Activated naive CD4-positive, alpha-beta T cell treated with anti-CD3 and anti-CD28 coated beads, Interleukin-2, amount 50 U/mL, for 16 hours (primary cell): ENCODE results near the gene PMEPA1.

Source experiments
- DNase-seq: peaks from one replicate; pipeline ENCODE4 v3.0.0-alpha.2; 2020

PMEPA1 gene, protein sequence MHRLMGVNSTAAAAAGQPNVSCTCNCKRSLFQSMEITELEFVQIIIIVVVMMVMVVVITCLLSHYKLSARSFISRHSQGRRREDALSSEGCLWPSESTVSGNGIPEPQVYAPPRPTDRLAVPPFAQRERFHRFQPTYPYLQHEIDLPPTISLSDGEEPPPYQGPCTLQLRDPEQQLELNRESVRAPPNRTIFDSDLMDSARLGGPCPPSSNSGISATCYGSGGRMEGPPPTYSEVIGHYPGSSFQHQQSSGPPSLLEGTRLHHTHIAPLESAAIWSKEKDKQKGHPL

DNA sequence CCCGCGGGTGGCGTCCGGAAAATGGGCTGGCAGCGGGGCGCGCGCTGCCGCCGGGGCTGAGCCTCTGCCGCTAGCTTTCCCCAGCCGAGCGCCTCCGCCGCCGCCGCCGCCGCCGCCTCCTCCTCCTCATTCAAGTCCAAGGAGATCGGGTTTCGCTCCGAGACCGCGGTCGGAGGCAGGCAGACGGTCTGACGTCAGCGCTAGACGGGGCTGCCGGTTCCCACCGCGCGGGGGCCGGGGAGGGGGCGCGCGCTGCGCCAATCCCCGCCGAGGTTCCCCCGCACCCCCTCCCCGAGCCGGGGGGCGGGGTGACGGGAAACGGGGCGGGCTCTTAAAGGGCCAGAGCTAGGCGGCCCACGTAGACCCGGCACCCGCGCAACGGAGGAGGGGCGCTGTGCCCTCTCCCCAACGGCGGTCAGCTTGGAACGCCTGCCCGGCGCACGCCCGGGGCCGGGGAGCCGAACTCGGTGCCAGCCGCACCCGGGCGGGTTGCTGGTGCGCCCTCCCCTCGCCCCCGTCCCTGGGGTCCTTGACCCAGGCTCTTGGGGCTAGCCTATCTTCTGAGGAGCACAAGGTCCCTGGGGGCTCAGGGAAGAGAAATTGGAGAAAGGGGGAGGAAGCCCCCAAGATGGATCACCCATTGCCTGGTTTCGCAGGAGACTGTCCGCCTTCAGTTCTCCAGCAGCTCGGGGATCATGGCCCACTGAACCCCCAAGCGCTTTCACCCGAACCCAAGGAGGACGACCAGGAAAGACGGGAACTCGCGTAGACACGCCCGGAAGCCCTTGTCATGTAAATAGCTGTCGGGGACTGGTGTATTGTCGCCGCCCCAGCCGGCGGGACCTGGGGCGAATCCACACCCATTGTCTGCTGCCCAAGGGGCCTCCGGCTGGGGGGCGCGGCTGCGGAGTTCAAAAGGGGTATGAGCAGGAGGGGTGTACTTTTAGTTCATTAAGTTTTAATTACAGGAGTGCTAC, at the start of gene PMEPA1:
Gene PMEPA1 (minus strand): TSS at position 193 of the 977 bp plus-strand sequence. CDS start 433 bp downstream, outside the sequence.
- DNase-seq, result peak; percentile 94

DNA sequence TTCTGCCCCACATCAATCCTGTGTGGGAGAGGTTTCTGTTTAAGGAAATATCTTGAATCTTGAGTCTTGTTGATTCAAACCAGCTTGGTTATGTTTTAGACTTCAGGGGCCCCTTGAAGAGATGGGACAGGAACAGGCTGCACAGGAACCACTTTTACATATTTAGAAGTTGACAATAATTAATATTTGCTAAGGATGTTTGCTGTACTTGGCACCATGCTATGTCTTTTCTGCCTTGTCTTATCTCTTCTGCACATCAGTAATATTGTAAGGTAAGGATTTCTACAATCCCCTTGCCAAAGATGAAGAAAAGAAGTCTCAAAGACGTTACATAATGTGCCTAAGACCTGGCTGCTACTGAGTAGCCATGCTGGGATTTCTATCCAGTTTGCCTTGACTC, 48.0 kb upstream of the PMEPA1 start:
- DNase-seq, result no peak

DNA sequence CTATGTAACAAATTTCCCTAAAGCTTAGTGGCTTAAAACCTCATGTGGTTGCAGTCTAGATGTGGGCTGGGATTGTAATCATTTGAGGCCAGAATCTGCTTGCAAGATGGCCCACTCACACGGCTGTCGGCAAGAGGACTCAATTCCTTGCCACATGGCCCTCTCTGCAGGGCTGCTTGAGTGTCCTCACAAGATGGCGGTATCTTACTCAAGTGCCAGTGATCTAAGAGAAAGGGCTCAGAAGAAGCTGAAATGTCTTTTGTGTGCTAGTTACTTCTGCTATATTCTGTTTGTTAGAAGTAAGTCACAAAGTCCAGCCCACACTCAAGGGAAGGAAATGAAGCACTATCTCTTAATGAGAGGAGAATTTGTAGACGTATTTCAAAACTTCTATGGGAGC, 47.1 kb upstream of the PMEPA1 start:
- no peak for DNase-seq

DNA sequence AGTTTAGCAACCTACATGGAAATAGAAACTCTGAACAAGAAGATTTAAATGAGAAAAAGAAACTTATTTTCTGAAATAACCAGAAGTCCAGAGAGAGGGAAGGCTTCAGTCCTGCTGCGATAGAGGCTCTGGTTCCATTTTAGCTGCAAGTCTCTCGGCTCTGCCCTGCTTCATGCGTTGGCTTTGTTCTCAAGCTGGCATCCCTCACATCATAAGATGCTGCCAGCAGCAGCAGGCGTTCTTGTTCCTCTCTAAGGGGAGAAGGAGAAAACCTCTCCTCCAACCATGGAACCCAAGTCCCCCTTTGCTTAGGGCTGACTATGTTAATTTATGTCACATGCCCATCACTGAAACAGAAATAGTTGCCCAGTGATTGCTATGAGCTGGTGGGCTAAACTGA, 46.4 kb upstream of the PMEPA1 start:
- DNase-seq, result no peak

DNA sequence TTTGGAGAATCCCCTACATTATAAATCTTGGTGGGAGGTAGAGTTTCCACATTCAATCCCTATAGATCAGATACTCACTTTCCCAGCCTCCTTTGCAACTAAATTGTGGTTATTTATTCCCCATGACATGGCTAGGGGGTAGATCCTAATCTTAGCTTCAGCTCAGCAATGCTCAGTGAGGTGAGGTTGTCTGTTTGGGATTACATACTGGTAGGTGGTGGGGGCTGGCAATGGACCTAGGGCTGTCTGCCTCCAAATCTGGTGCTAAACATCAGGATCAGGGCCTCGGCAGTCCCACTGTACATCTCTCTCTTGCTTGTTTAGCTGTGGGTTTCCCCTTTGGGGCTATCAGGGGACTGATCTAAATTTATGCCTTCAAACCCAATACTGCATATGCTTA, 45.8 kb upstream of the PMEPA1 start:
- DNase-seq, result no peak

DNA sequence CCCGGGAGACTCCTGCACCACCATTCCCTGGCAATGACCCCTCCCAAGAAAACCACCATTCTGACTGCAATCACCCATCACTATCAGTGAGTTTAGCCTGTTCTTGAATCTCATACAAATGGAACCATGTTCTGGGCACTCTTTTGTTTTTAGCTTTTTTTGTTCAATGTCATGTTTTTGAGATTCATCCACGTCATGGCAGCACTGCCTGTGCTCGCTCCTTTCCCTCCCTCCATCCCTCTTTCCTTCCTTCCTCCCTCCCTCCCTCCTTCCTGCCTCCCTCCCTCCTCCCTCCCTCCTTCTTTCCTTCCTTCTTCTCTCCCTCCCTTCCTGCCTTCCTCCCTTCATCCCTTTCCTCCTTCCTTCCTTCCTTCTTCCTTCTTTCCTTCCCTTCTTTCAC, 44.4 kb upstream of the PMEPA1 start:
- DNase-seq, result no peak

DNA sequence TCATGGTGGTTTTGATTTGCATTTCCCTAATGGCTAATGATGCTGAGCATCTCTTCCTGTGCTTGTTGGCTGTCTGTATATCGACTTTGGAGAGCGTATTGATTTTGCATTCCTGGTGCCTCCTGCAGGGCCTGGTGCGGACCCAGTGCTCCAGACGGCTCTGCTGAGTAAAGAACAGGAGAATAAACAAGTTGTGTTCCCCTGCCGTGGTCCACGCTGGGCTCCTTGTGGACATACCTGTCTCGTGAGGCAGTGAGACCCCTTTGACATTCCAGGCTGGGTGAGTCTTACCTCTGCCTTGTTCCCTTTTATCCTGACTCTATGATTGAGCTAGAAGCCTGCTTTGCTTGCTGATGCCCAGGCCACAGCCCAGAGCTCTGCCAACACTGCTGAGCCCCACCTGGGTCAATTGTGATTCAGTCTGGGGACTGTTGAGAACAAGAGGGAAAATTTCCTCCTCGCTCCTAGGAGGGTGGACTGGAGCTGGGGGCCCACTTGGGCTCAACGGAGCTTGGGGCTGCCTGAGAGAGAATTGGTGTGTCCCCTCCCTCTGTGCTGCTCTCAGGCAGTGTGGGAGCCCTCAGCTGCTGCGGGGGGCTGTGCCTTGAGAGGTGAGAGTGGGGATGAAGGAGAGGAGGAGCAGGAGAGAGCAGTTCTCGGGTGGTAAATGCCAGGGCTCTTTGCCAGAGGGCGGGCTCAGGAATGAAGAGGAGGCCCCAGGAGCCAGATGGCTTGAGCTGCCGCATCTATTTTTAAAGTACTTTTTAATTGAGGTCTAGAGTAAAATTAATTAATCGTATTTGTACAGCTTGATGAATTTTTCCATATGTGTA, 43.7 kb upstream of the PMEPA1 start:
- no peak for DNase-seq

DNA sequence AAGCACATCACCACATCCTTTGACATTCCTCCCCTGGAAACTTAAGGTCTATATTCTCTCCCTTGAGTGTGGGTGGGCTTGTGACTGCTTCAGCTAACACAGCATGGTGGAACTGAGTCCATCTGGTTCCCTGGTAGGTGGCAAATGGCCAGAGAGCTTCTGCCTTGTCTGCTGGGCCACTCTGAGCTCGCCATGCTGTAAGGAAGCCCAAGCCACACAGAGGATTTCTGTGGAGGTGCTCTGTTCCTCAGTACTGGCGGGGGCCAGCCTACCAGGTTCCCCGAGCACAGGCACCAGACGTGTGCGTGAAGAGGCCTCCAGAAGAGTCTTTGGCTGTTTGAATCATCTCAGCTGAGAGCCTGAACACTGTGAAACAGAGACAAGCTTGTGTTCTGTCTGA, 41.6 kb upstream of the PMEPA1 start:
- no peak for DNase-seq

DNA sequence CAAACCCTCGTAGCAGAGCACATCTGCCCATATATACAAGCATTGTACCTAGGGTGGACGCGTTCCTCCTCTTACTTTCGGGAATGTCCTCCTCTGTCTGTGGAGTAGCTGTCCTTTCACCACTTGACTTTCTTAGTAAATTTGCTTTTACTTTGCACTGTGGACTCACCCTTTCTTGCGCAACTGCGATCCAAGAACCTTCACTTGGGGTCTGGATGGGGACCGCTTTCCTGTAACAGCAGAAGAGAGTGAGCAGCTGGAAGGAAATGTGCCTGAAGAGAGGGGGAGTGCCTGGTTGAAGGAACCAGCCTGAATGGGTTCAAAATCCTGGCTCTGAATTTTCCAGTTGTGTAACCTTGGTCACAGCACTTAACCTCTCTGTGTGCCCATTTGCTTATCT, 40.1 kb upstream of the PMEPA1 start:
- DNase-seq, result no peak

DNA sequence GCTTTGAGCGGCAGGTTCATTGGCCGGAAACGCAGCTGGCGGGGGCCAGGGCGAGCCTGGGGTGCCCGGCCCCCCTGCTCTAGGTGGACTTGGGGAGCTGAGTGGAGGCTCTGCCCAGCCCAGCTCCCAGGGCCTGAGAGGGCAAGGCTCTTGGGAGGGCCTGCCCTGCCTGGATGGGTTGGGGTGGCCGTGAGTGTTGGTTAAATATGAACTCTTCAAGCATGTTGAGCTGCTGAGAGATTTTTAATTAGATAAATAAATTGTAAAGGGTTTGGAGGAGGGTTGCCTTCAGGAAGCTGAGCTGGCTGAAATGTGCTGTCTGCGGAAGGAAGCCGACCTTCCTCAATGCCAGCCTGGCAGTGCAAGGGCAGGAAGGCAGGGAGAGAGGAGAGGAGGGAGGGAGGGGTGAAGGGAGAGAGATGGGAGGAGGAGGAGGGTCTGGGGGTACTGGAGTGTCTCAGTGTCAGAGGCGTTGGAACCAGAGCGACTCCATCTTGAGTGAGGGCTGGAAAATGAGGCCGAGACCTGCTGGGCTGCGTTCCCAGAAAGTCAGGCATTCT, 39.4 kb upstream of the PMEPA1 start:
- no peak for DNase-seq

DNA sequence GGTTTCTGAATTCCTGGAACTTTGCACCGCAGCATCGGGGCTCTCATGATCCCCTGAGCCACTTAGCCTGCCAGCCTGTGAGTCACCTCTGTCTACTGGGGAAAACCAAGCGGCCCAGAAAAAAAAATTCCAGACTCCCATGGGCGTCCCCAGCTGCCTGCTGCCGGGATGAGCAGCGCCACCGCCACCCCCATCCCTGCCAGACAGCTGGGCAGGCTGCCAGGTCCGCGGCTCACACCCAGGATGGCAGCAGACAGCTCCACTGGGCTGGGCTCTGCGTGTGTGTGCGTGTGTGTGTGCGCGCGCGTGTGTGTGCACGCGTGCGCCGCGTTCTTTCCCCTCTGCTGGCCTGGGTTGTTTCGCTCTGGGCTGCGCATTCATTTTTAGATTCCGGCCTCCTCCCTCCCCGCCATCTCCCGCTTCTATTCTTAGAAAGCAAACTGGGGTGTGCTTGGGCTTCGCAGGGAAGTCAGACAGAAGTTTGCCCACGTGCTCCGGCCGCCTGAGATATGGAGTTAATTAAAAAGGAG, 38.9 kb upstream of the PMEPA1 start:
- peak; percentile 53 for DNase-seq

DNA sequence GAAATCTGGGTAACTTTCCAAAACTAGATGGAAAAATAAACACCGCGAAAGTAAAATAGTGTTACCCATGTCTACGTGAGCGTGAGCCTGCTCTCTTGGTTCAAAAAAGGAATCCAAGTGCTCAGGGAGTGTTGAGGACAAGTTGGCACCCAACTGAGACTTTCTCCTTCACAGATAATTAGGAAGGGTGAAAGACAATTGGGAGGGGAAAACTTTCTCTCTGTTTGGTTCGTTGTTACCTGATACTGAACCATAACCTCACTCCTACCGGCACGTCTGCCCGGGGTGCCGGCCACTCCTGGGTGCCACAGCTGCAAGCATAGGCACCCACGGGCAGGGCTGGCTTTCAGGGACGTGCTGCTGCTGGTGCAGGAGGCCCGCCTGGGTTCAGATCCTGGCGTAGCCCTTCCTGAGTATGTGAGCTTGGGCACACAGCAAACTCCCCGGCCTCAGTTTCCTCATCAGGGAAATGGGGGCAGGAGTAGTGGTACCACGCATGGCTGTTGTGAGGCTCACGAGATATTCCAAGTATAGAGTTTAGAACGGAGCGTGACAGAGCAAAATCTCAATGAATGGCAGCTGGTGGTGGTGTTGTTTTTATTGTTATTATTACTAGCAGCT, 38.2 kb upstream of the PMEPA1 start:
- DNase-seq, result no peak

DNA sequence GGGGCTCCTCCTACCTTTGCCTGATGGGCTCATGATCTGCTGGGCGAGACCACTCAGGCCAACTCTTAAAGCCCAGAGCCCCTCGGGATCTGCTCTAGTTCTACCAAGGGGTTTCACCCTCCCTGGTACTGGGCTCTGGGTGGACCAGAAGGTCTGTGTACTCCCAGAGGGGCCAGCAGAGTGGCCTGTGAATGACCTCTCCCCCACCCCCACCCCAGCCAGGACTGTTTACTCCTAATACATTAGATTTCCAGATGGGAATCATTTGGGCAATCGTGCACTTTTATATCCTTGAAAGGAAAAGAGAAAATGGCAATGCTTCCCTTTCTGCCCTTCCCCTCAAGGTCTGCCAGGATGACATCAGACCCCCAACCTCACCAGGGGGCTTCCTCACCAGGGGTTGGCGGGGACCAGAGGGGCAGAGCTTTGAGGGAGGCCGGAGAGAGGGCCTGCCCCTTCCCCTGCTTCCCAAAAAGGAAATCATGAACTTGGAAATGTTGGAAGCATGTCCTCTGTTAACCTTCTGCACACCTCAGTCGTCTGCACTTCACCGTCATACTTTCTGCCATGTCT, 37.1 kb upstream of the PMEPA1 start:
- no peak for DNase-seq

DNA sequence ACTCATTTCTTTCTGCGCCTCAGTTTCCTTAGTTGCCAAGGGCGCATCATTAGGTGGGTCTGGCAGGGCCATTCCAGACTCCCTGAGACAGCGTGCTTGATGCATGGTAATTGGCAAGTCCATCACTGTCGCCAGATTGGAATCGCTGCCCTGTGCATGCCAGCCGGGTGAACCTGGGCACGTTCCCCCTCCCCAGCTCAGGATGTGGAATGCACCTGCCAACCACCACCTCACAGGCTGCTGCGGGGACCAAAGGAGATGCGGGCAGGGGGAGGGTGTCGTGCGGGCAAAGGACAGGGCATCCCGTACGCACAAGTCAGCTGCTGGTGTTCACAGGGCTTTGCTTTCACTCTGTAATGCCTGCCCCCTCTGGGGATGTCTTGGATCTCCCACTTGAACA, 36.4 kb upstream of the PMEPA1 start:
- no peak for DNase-seq

DNA sequence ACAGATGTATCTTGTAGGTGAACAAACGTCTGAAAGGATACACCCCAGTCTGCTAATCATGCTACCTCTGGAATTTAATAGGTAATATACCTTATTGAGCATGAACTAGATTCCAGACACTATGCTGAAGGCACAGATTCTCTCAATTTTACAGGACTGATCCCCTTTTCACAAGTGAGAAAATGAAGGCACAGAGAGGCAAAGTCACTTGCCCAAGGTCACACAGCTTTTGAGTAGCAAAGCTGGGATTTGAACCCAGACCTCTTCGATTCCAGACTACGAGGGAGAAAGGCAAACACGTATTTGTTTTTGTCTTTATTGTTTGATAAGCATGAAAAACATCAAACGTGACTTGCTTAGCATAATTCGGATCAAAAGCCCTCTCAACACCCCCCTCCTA, 34.4 kb upstream of the PMEPA1 start:
- DNase-seq, result no peak

DNA sequence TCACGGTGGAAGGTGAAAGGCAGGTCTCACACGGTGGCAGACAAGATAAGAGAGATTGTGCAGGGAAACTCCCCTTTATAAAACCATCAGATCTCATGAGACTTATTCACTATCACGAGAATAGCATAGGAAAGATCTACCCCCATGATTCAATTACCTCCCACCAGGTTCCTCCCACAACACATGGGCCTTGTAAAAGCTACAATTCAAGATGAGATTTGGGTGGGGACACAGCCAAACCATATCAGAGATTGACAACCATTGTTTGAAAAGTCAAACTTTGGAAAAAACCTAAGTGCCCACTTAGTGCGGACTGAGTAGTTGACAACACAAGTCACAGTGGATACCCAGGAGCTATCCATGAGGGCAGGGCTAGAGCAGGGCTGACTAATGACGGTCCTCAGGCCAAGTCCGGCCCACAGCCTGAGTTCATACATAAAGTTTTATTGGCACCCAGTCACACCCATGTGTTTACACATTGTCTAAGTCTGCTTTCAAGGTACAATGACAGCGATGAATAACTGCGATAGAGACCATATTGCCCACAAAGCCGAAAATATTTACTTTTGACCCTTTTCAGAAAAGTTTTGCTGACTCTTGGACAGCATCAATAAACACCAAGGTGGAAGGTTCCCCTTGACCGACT, 33.8 kb upstream of the PMEPA1 start:
- DNase-seq, result no peak

DNA sequence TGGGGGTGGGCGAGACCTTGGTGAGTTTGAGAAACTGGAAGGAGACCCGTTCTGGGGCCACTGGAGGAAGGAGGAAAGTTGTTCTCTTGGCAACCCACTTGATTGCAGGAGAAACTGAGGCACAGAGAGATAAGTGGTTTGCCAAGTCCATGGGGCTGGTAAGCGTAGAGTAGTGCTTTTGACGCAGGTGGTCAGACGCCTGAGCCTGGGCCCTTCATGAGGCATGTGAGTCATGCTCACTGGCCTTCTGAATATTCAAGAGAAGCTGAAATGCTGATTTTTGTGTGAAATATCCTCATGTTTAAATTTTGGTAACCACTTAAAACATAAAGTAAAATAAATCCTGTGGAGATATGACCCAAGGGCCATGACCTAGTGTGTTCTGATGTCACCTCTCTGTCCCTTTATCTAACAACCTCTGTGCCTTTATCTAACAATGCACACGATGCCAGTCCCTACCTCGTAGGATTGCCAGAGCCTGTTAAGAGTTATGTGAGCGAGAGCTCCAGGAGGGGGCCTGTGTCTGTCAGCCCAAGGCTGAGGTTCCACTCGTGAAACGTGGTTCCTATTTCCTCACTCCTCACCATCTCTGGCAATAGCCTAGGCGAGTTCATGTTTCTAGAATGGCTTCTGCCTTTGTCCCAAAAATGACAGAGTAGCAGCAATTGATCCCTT, 32.8 kb upstream of the PMEPA1 start:
- DNase-seq, result no peak

DNA sequence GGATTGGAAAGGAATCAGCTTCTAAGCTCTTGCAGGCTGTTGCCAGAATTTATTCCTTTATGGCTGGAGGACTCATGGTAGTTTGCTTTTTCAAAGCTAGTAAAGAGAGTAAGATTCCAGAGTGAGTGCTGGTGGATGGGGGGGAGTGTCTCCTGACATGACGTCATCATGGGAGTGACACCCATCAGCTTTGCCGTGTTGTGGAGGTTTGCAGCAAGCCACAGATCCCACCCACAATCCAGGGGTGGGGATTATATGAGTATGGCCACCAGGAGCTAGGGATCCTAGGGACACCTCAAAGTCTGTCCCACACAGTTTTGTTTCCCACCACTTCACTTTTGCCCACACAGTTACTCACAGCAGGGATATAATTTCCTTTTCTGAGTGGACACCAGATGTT, 28.7 kb upstream of the PMEPA1 start:
- DNase-seq, result no peak

DNA sequence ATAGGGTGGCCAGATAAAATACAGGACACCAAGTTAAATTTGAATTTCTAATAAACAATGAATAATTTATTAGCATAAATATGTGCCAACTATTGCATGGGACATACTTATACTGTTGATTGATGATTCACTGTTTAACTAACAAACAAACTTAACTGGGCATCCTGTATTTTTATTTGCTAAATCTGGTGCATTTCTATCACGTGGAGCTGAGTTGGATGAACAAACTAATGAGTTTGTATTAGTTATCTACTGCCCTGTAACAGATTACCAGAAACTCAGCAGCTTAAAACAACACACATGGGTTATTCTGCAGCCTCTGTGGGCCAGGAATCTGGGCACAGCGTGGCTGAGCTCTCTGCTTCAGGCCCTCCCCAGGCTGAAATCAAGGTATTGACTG, 28.2 kb upstream of the PMEPA1 start:
- DNase-seq, result no peak

DNA sequence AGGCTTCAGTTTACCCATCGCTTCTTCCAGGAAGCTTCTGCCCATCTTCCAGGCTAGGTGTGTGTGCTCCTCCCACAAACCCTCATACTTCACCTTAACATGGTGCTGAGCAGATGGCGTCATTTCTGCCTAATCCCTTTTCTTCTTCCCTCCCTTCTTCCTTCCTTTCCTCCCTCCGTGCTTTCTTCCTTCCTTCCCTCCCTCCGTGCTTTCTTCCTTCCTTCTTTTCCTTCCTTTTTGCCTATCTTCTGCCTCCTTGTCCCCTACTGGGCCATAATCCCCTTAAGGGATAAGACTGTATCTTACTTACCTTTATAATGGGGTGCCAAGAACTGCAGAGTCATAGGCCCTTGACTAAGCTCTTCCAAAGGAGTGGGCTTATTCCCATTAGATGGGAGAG, 27.5 kb upstream of the PMEPA1 start:
- no peak for DNase-seq
